Liver (tissue), 9 donors: ENCODE data around the gene SCN1A. TPM values are rescaled to one million over a fixed set of nuclear protein-coding genes. Genes with fewer than 3 reads are reported as not detected.

Source experiments
- DNase-seq: peaks from one replicate; pipeline ENCODE4 v3.0.0-alpha.2; 2017; ENCODE audit warnings: low spot score
- H3K27ac ChIP-seq, 2 donors: one replicate each; pipeline ENCODE4 v1.7.0; 2013; ENCODE audit warnings: inconsistent platforms in 2 of 2, low read length in 2 of 2, control low read depth in 1 of 2, low read depth in 1 of 2, mild to moderate bottlenecking in 1 of 2
- H3K27me3 ChIP-seq, 4 donors: one replicate each; pipeline versions ENCODE4 v1.6.1 to v1.7.0; 2013; ENCODE audit warnings: low read length in 3 of 4, inconsistent platforms in 1 of 4, mild to moderate bottlenecking in 1 of 4, moderate library complexity in 1 of 4; ENCODE audit not compliant: control insufficient read depth in 4 of 4, insufficient read depth in 4 of 4
- H3K36me3 ChIP-seq, 4 donors: one replicate each; pipeline versions ENCODE4 v1.6.1 to v1.7.0; 2013; ENCODE audit warnings: low read length in 3 of 4, mild to moderate bottlenecking in 3 of 4, low read depth in 1 of 4, moderate library complexity in 1 of 4; ENCODE audit not compliant: control insufficient read depth in 4 of 4, insufficient read depth in 3 of 4
- H3K4me1 ChIP-seq, 4 donors: one replicate each; pipeline versions ENCODE4 v1.6.1 to v1.7.0; 2013; ENCODE audit warnings: low read length in 3 of 4, mild to moderate bottlenecking in 3 of 4, moderate library complexity in 1 of 4; ENCODE audit not compliant: control insufficient read depth in 4 of 4, insufficient read depth in 4 of 4
- H3K4me3 ChIP-seq, 3 donors: one replicate each; pipeline versions ENCODE4 v1.6.1 to v1.7.0; 2013; ENCODE audit warnings: low read length in 3 of 3, control low read depth in 1 of 3, low read depth in 1 of 3, mild to moderate bottlenecking in 1 of 3
- H3K9ac ChIP-seq, 2 donors: one replicate each; pipeline ENCODE4 v1.7.0; 2013; ENCODE audit warnings: low read length in 2 of 2, mild to moderate bottlenecking in 2 of 2, moderate library complexity in 2 of 2, control low read depth in 1 of 2, low read depth in 1 of 2
- H3K9me3 ChIP-seq, 4 donors: one replicate each; pipeline versions ENCODE4 v1.6.1 to v1.7.0; 2013; ENCODE audit warnings: low read length in 3 of 4; ENCODE audit not compliant: control insufficient read depth in 4 of 4
- ATF3 ChIP-seq: IDR thresholded peaks from 2 replicates; pipeline ENCODE4 v1.6.1; 2016; ENCODE audit warnings: antibody characterized with exemption
- CTCF ChIP-seq: fragments of 150-350 bp; IDR thresholded peaks from 2 replicates; pipeline ENCODE4 v1.5.1; 2017; ENCODE audit warnings: improper control_type of control experiment, low read depth, low read length; ENCODE audit not compliant: missing input control
- EGR1 ChIP-seq, 2 donors: IDR thresholded peaks; 2 replicates each; pipeline ENCODE4 v1.6.1; 2016 to 2018; ENCODE audit warnings: antibody characterized with exemption in 2 of 2, low read depth in 2 of 2
- FOXA1 ChIP-seq: IDR thresholded peaks from 2 replicates; pipeline ENCODE4 v1.6.1; 2016; ENCODE audit warnings: antibody characterized with exemption
- GABPA ChIP-seq, 2 donors: IDR thresholded peaks in 1 of 2; conservative IDR thresholded peaks in 1 of 2; 2 replicates each; pipeline ENCODE4 v1.6.1; 2016; ENCODE audit warnings: antibody characterized with exemption in 2 of 2, mild to moderate bottlenecking in 1 of 2, moderate library complexity in 1 of 2
- HNF4A ChIP-seq, 2 donors: conservative IDR thresholded peaks; 2 replicates each; pipeline ENCODE4 v1.6.1; 2016; ENCODE audit warnings: antibody characterized with exemption in 2 of 2, mild to moderate bottlenecking in 2 of 2
- HNF4G ChIP-seq: IDR thresholded peaks from 2 replicates; pipeline ENCODE4 v1.6.1; 2016; ENCODE audit warnings: antibody characterized with exemption
- JUND ChIP-seq, 2 donors: IDR thresholded peaks; 2 replicates each; pipeline ENCODE4 v1.6.1; 2016; ENCODE audit warnings: antibody characterized with exemption in 2 of 2
- NR2F2 ChIP-seq: IDR thresholded peaks from 2 replicates; pipeline ENCODE4 v1.6.1; 2016; ENCODE audit warnings: antibody characterized with exemption
- RAD21 ChIP-seq, 2 donors: IDR thresholded peaks; 2 replicates each; pipeline ENCODE4 v1.6.1; 2016; ENCODE audit warnings: antibody characterized with exemption in 2 of 2, mild to moderate bottlenecking in 2 of 2
- REST ChIP-seq: IDR thresholded peaks from 2 replicates; pipeline ENCODE4 v1.6.1; 2016; ENCODE audit warnings: antibody characterized with exemption, mild to moderate bottlenecking
- RXRA ChIP-seq, 2 donors: IDR thresholded peaks; 2 replicates each; pipeline ENCODE4 v1.6.1; 2017 to 2018; ENCODE audit warnings: antibody characterized with exemption in 2 of 2, mild to moderate bottlenecking in 1 of 2
- SP1 ChIP-seq: IDR thresholded peaks from 2 replicates; pipeline ENCODE4 v1.6.1; 2018; ENCODE audit warnings: antibody characterized with exemption, mild to moderate bottlenecking
- TAF1 ChIP-seq: conservative IDR thresholded peaks from 2 replicates; pipeline ENCODE4 v1.6.1; 2016; ENCODE audit warnings: antibody characterized with exemption, mild to moderate bottlenecking
- YY1 ChIP-seq: IDR thresholded peaks from 2 replicates; pipeline ENCODE4 v1.6.1; 2016; ENCODE audit warnings: antibody characterized with exemption, mild to moderate bottlenecking
- WGBS: extraction: QIAGEN DNeasy Blood & Tissue Kit; methylation state at CpG from one replicate; pipeline ENCODE4 v1.1.7; 2013; 5-methylcytosine and 5-hydroxymethylcytosine counted together
- polyA plus RNA-seq, 2 donors: library from polyadenylated mRNA; stranded (reverse) in 1 of 2; unstranded in 1 of 2; fragments of 200-250 nt in 1 of 2; fragments of >200 nt in 1 of 2; fragmentation: Nextera tagmentation in 1 of 2; extraction: Ambion mirVana in 1 of 2; gene quantifications; one replicate each; pipeline versions ENCODE4 v1.2.1 to v1.2.3, GENCODE V29; 2013 to 2015
- total RNA-seq, 2 donors: library from RNA; depleted of rRNA; stranded (reverse); fragments of >200 nt; gene quantifications; one replicate each; pipeline ENCODE4 v1.2.3, GENCODE V29; 2014
- TF ChIP-seq, protein P1 (sequence below): IDR thresholded peaks from 2 replicates; pipeline ENCODE4 v1.6.1; 2016; ENCODE audit warnings: antibody characterized with exemption
- donor health status: healthy.
- donor health status: healthy.
- donor health status: healthy.
- donor health status: healthy.
- donor health status: healthy.

The SCN1A gene
- not detected for total RNA-seq
- polyA plus RNA-seq: under 1 TPM in 1 of 2 donors, not detected in 1; 0.11 TPM

DNA sequence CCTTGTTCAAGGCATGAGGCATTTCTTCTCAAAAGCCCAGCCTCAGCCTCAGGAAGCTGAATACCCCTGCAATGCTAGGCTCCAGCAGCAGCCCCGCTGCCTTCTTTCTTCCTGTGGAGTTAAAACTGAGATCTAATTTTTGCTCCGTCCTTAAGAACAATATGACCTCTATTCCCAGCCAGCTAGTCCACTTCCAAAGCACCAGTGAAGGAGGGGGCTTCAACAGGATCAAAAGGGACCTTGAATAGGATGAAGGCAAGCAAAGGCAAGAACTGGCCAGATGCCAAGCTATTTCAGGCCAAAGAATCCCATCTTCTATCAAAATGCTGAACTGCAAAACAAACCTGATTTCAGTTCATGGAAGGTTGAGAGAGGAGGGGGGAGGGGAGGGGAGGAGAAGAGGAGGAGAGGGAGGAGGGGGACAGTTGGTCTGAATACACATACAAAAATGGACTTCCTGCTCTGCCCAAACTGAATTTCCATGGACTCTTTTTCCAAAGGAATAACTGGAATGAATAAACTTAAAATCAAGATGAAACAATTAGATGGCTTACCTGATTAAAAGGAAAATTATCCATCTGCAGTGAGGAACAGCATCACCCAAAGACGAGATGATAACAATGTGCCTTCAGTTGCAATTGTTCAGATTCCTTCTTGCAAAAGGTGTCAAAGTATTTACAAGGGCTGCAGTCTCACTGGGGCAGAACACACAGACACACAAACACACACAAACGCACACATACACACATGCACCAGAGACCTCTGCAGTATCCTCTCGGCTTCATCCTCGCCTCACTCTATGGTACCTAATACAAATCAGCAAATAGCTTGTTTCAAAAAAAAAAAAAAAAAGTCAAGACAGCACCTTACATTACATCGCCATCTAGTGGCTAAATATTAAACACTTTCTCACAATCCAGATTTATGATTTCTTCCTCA, at the start of gene SCN1A:
Gene SCN1A, minus strand, starts transcription at position 804 of the 939 bp plus-strand sequence. CDS start 54,399 bp downstream, outside the sequence.
- 29% methylated on average over 7 of the region's 7 CpGs for WGBS
- H3K27ac ChIP-seq: no peak within 1 kb of the TSS
- no peaks in the 10 kb centered on the region for H3K36me3 ChIP-seq
- no peak within 1 kb of the TSS for H3K9ac ChIP-seq
- no peaks in the 10 kb centered on the region for H3K9me3 ChIP-seq
- H3K4me3 ChIP-seq: no peak within 1 kb of the TSS
- no peaks in the 10 kb centered on the region for H3K27me3 ChIP-seq
- no peak for TF ChIP-seq HNF4G
- TF ChIP-seq, protein P1, sequence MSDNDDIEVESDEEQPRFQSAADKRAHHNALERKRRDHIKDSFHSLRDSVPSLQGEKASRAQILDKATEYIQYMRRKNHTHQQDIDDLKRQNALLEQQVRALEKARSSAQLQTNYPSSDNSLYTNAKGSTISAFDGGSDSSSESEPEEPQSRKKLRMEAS: no peak
- no peak for TF ChIP-seq SP1
- peak; percentile 67 for TF ChIP-seq CTCF
- TF ChIP-seq RAD21 (IDR thresholded peaks at IDR 0.05): peak; percentile 80 to 87
- DNase-seq: no peak
- no peaks in the 10 kb centered on the region for H3K4me1 ChIP-seq

GRCh38 chr2:166173263-166173662, 45.4 kb upstream of the SCN1A start:
- Histone ChIP-seq H3K4me3 (no peak overlapping the region), H3K27ac (no peak overlapping the region), H3K27me3 (no peaks in the 10 kb centered on the region), H3K9ac (no peak overlapping the region), H3K9me3 (no peaks in the 10 kb centered on the region), H3K36me3 (no peaks in the 10 kb centered on the region), H3K4me1 (no peaks in the 10 kb centered on the region)
- TF ChIP-seq RXRA (IDR thresholded peaks at IDR 0.05) (no peak), YY1 (no peak), FOXA1 (no peak), HNF4G (no peak)
- DNase-seq: no peak
- WGBS: 88% methylated on average over 2 of the region's 2 CpGs

- no peak overlapping the region for H3K27ac ChIP-seq
- no peak overlapping the region for H3K4me3 ChIP-seq
- no peak for TF ChIP-seq RAD21 (IDR thresholded peaks at IDR 0.05)
- no peak for TF ChIP-seq EGR1 (IDR thresholded peaks at IDR 0.05; ENCODE audit: low read depth in 2 of 2)
- TF ChIP-seq YY1: no peak
- TF ChIP-seq SP1: no peak
- TF ChIP-seq JUND (IDR thresholded peaks at IDR 0.05): no peak
- TF ChIP-seq CTCF: no peak
- TF ChIP-seq GABPA (IDR thresholded peaks at IDR 0.05 in 1 of 2, conservative IDR thresholded peaks at IDR 0.05 in 1 of 2): no peak
- no peak for TF ChIP-seq NR2F2
- TF ChIP-seq REST: no peak
- TF ChIP-seq HNF4G: no peak
- no peak for TF ChIP-seq FOXA1
- TF ChIP-seq ATF3: no peak
- no peak for TF ChIP-seq HNF4A (conservative IDR thresholded peaks at IDR 0.05)
- no peak for TF ChIP-seq TAF1
- H3K9me3 ChIP-seq: no peaks in the 10 kb centered on the region
- no peaks in the 10 kb centered on the region for H3K4me1 ChIP-seq
- no peak for DNase-seq
- H3K9ac ChIP-seq: no peak overlapping the region
- WGBS: 73% methylated on average over 3 of the region's 3 CpGs
- H3K27me3 ChIP-seq: no peaks in the 10 kb centered on the region
- H3K36me3 ChIP-seq: no peaks in the 10 kb centered on the region
Observed at GRCh38 chr2:166171216-166171615, 43.4 kb upstream of the SCN1A start.
